ENCODE measurements around the gene TNC. TPM values are rescaled to one million over a fixed set of nuclear protein-coding genes. Genes with fewer than 3 reads are reported as not detected.

Gene TNC
- total RNA-seq, 2 donors from 2014 or later = 7.4 to 16.9 TPM

DNA sequence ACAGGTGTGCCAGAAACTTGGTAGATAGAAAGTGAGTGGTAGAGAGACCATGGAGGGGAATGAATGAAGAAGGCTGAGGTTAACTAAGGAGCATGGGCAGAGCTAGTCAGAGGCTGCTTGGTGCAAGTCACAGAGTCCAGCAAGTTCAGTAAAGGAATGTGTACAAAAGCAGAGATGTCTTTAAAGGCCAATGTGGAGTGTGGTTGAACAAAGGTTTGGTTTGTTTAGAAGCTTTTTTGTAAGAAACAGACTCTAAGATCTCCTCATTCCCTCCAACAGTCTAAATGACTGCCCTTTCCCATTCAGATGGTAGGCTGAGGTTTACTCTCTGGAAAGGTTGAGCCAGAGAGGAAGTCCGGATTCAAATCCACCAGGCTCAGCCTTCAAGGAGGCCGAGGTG, 84.2 kb downstream of the TNC start:
- no peaks in the 10 kb centered on the region for H3K36me3 ChIP-seq

DNA sequence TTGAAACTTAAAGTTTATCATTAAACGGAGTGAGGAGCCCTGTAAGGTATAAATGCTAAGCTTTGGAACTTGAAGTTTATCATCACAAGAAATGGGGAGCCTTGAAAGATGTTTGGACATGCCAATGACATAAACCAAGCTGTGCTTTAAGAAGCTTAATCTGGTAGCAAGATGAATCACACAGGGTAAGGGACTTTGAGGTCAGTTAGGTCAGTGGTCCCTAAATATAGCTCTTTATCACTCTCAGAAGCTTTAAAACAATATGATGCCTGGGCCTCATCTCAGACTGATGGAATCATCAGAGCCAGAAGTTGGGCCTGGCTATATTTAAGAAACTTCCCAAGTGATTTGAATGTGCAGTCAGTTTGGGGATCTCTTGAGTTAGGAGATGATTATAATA, 85.7 kb downstream of the TNC start:
- no peaks in the 10 kb centered on the region for H3K36me3 ChIP-seq
- DNase-seq (ENCODE audit: low spot score) = no peak
- H3K9me3 ChIP-seq = no peaks in the 10 kb centered on the region
- H3K27me3 ChIP-seq = no peaks in the 10 kb centered on the region
- no peak overlapping the region for H3K27ac ChIP-seq
- TF ChIP-seq, protein P1, sequence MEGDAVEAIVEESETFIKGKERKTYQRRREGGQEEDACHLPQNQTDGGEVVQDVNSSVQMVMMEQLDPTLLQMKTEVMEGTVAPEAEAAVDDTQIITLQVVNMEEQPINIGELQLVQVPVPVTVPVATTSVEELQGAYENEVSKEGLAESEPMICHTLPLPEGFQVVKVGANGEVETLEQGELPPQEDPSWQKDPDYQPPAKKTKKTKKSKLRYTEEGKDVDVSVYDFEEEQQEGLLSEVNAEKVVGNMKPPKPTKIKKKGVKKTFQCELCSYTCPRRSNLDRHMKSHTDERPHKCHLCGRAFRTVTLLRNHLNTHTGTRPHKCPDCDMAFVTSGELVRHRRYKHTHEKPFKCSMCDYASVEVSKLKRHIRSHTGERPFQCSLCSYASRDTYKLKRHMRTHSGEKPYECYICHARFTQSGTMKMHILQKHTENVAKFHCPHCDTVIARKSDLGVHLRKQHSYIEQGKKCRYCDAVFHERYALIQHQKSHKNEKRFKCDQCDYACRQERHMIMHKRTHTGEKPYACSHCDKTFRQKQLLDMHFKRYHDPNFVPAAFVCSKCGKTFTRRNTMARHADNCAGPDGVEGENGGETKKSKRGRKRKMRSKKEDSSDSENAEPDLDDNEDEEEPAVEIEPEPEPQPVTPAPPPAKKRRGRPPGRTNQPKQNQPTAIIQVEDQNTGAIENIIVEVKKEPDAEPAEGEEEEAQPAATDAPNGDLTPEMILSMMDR (IDR thresholded peaks at IDR 0.05) = no peak
- peaks cover 0 to 8% of the 10 kb centered on the region in 2 donors for H3K4me1 ChIP-seq
- H3K4me3 ChIP-seq = no peak overlapping the region

More for the DNA sequence above, 84.2 kb downstream of the TNC start:
- H3K4me1 ChIP-seq = peaks cover 0 to 8% of the 10 kb centered on the region in 2 donors
- H3K27me3 ChIP-seq = no peaks in the 10 kb centered on the region
- no peak for DNase-seq (ENCODE audit: low spot score)
- no peak overlapping the region for H3K4me3 ChIP-seq
- no peak overlapping the region for H3K27ac ChIP-seq
- H3K9me3 ChIP-seq = no peaks in the 10 kb centered on the region
- TF ChIP-seq, protein P1 (IDR thresholded peaks at IDR 0.05) = no peak

GRCh38 chr9:115030006-115030405, 88.0 kb downstream of the TNC start:
- peaks cover 0 to 2% of the 10 kb centered on the region in 2 donors for H3K4me1 ChIP-seq
- H3K36me3 ChIP-seq = no peaks in the 10 kb centered on the region
- TF ChIP-seq, protein P1 (IDR thresholded peaks at IDR 0.05) = no peak
- no peaks in the 10 kb centered on the region for H3K9me3 ChIP-seq
- H3K27me3 ChIP-seq = no peaks in the 10 kb centered on the region
- H3K27ac ChIP-seq = no peak overlapping the region
- no peak overlapping the region for H3K4me3 ChIP-seq
- DNase-seq (ENCODE audit: low spot score) = no peak

DNA sequence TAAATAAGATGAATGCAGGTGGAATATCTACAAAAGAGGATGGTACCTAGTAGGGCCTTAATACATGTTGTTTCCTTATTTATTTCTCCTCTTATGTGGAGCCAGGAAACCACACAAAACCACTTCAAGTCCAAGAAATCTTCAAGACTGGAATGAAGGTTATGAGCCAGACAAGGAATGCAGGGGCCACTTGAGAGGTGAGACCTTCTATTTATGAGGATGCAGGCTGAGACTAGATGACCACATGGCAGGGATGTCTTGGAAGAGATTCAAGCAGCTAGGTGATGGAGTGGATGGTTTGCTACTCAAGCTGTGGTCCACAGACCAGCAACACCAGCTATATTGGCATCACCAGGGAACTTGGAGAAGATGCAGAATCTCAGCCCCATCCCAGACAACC, 92.2 kb downstream of the TNC start:
- DNase-seq (ENCODE audit: low spot score) = no peak
- TF ChIP-seq, protein P1 (IDR thresholded peaks at IDR 0.05) = no peak
- Histone ChIP-seq H3K4me3 (no peak overlapping the region), H3K36me3 (no peaks in the 10 kb centered on the region), H3K27ac (no peak overlapping the region), H3K27me3 (no peaks in the 10 kb centered on the region), H3K9me3 (no peaks in the 10 kb centered on the region), H3K4me1 (no peaks in the 10 kb centered on the region)

DNA sequence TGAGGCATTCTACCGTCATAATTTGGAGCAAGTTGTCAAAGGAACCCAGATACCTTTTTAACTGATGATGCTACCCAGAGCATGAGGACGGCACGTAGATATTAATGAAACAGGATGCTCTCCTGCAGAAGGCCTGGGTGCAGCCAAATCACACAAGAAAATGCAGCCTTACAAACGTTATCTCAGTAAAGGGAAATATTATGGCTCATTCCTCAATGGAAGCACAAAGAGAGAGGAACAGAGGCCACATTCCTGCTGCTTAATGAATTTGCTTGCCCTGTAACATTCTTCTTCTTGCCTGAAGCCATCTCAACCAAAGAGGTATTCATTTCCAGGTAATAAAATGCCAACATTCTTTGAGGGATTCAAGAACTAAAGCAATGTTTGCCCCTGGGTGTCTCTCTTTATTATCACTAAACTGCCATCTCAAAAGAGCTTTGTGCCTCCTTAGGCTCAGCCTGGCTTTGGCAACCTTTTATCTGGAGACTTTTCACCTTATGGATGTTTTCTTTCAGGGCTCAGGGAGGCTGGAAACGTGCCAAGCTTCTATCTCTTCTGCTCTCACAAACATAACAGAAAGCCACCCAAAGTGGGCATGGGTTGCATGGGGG, 92.9 kb downstream of the TNC start:
- Histone ChIP-seq H3K4me1 (no peaks in the 10 kb centered on the region), H3K27ac (no peak overlapping the region), H3K27me3 (no peaks in the 10 kb centered on the region), H3K36me3 (no peaks in the 10 kb centered on the region), H3K9me3 (no peaks in the 10 kb centered on the region), H3K4me3 (no peak overlapping the region)
- TF ChIP-seq, protein P1 (IDR thresholded peaks at IDR 0.05) = no peak
- no peak for DNase-seq (ENCODE audit: low spot score)

Data from right atrium auricular region (tissue), 2 donors.